SKM-1 treated with dmso at 0.1 percent for 144 hours (cell line): ENCODE data around the gene GPM6B.

Experiments
- DNase-seq: peaks from one replicate; lab custom pipeline; 2025; ENCODE audit not compliant: unreplicated experiment; lab: John Stamatoyannopoulos, UW

The GPM6B gene

GRCh38 chrX:13770013-13770535 lies 46.8 kb downstream of the GPM6B start:
- DNase-seq = no peak

- no peak for DNase-seq
Measured at GRCh38 chrX:13768939-13769338, 48.0 kb downstream of the GPM6B start.

DNA sequence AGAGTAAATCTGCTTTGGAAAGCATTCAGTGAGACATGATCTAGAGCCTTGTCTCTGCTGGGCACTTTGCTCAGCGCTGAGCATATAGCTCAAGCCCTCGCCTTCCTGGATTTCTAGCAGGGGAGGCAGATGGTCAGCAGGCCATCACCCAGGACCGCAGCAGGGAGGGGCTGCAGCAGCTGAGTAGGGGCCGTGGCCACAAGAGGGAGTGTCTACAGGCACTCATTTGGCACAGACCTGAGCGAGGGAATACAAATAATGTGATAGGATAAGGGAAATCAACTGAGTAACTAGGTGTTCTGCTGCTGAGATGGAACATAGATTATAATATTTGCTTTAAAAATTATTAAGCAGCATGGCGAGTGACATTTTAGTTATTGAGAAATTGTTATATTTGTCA lies 52.1 kb downstream of the GPM6B start:
- no peak for DNase-seq

- peak; percentile 44 for DNase-seq
Measured at GRCh38 chrX:13764281-13764680, 52.6 kb downstream of the GPM6B start.

GRCh38 chrX:13763489-13763888 lies 53.4 kb downstream of the GPM6B start:
- DNase-seq = no peak

- peak; percentile 15 for DNase-seq
Measured at GRCh38 chrX:13761606-13762414, 55.1 kb downstream of the GPM6B start.

DNA sequence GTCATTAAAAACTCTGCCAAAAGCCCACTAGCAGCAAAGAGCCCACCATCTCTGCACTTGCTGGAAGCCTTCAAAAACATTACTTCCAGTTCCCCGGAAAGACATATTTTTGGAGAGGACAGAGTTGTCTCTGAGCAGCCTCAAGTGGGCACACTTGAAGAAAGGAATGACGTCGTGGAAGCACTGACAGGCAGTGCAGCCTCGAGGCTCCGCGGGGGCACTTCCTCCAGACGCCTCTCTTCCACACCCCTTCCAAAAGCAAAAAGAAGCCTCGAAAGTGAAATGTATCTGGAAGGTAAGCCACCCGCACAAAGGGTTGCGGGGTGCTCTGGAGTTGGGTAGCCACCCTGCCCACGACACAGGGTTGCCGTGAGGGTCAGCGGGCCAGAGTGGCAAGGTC lies 56.5 kb downstream of the GPM6B start:
- no peak for DNase-seq

DNA sequence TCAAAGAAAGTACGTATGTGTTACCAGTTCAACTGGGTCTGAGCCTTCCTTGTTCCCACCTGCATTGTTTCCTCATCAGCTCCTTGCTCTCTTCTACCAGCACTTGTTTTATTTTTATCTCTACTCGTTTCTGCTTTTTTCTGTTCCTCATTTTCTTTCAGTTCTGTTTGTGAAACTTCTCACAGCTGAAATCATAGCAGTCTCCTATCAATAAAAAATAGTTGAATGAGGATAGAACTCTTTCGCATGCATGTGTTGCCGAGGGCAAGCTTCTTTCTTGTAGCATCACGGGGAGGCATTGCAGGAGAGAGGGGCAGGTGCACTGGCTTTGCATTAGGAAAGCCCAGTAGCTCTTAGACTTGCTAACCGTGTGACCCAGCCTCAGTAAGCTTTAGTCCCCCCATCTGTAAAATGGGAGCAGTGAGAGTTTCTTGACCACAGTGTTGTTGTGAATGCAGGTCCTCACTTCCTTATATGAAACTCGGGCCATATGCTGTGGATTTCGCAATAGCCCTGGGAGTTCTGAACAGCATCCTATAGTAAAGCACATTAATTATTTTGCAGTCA lies 57.7 kb downstream of the GPM6B start:
- DNase-seq = peak; percentile 69

GRCh38 chrX:13756381-13756780 lies 60.5 kb downstream of the GPM6B start:
- DNase-seq = no peak

DNA sequence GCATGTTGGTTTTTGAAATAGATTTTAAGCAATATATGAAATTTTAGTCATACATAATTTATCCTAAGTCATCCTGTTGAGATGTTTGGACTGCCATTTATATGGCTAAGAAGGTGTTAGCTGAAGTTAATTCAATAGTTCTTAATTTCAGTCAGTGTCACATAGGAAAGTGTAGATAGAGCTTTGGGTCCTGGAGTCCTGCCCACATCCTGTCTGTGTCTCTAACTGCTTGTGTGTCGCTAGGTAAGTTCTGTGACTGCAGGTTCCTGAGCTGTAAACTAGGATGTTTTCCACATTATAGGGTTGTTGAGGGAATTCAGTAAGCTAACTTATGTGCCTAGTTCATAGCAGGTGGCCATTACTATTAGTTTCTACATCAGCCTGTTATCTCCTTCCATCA lies 61.6 kb downstream of the GPM6B start:
- DNase-seq = no peak

GRCh38 chrX:13754765-13755164 lies 62.1 kb downstream of the GPM6B start:
- DNase-seq = peak; percentile 59

DNA sequence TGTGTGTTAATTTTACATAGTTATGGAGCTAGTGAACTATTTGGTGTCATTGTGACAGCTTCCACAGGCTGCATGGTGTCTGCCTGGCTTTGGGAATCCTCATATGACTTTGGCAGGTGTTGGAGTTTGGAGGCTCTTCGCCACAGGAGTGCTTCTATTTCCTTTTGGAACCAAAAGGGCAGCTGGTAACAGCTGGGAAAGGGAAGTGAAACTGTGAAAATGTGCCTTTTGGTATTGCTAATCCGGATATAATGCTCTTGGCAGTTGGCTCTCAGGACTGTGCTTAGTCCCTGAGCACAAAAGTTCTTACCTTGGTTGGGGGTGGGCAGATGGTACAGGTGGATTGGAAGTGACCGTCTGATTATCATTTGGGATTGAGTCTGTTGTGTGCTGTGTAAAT lies 64.2 kb downstream of the GPM6B start:
- peak; percentile 15 for DNase-seq

DNA sequence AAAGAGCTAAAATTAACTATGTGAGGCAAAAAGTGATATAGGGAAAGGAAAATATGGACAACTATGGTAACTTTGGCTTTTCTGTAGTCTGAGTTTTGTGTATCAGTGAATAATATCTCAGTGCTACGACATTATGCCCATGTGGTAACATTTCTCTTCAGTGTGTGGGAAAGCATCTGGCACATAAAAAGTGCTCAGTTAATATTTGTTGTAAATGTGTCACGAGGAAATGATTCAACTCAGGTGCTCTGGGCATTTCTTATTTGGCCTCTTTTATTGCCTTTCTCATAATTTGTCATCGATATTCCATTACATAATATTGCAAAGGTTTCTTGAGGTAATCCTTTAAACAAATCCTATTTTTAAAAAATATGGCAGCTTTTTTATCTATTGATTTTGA lies 64.8 kb downstream of the GPM6B start:
- DNase-seq = no peak

GRCh38 chrX:13750812-13751211 lies 66.1 kb downstream of the GPM6B start:
- no peak for DNase-seq

GRCh38 chrX:13750204-13750603 lies 66.7 kb downstream of the GPM6B start:
- DNase-seq = no peak

DNA sequence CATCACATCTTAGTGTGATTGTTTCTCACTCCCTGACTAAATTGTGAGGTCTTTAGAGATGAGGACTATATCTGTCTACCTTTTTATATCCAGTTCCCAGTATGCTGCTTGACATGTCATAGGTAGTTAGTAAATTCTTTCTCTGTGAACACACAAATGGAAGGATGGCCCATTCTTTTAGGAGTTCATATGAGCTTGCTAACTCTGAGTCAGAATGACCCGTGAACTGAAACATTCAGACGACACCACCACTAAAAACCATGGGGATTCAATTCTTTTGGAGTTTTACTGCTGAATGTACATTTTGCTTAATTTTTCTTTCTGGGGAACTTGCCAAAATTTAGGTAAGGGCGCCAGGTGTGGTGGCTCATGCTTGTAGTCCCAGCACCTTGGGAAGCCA lies 68.4 kb downstream of the GPM6B start:
- DNase-seq = no peak

- no peak for DNase-seq
Measured at GRCh38 chrX:13747836-13748235, 69.1 kb downstream of the GPM6B start.

DNA sequence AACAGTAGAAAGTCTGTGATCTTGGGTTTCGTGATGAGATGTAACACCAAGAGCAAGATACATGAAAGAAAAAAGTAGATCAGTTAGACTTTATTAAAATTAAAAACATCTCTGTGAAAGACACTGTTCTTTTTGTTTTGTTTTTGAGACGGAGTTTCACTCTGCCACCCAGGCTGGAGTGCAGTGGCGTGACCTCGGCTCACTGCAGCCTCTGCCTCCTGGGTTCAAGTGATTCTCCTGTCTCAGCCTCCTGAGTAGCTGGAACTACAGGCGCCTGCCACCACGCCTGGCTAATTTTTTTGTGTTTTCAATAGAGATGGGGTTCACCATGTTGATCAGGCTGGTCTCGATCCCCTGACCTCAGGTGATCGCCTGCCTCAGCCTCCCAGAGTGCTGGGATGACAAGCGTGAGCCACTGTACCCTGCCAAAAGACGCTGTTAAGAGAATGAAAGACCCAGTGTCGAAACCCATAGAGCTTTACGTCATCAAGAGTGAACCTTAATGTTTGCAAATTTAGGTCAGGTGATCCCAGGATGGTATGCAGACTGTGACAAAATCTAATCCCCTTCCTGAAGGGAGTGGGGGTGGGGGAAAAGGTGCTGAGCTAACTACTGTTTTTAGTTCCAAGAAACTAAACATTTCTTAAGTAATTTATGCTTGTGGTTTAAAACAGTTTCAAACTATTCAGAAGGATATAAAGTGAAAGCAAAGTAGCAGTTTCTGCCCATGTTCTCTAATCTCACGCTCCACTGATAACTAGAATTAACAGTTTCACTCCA lies 74.3 kb downstream of the GPM6B start:
- DNase-seq = no peak

DNA sequence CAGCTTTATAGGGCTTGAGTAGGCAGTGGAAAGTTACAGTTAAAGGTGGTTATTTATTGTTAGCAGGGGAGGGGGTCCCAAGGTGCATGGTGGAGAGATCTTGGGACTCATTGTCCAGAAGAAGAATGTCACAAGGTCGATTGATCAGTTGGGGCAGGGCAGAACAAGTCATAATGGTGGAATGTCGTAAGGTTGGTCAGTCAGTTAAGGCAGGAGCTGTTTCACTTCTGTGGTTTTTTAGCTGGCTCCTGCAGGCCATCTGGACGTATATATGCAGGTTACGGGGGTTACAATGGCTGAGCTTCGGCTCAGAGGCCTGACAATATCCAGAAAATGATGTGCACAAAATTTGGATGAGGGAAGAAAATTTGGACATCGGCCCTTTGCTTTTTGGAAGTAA lies 75.2 kb downstream of the GPM6B start:
- DNase-seq = no peak

DNA sequence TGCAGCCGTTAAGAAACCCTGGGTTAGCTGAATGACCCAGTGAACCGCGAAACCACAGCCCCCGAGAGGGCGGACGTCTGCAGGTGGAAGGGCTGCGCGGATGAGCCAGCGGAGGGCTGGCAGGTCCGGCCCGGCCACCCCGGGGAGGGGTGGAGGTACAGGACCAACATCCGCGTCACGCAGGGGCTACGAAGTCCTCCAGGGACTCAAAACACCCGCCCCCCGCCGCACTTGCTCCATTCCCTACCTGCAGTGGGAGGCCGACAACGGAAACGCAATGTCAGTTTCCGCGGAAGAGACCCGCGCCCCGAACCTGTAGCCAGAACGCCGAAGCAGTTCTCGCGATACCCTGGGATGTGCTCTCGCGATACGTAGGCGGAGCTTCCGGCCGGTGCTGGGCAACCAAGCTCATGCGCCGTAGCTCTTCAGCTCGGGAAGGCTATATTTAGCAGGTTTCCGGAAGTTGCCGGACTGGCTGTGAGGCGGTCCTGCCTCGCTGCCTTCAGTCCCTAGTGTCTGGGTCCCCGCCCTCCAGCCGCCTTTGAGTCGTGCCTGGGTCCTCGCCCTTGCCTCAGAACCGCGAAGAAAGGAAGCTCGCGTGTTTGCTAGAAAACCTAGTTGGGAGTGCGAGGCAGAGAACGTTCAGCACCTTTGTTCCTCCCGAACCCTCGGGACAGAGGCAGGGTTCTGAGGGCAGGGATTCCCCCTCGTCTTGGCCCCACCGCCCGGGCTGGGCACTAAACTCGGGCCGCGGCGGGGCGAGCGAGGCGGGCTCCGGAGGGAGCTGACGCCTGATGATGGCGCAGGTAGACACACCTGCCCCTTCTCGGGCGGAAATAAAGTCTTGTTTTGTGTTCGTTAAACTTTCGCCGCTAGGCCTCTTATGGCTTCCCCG lies 82.4 kb downstream of the GPM6B start, which contains the start of the genes OFD1 and TRAPPC2:
Gene OFD1 (plus strand): TSS at position 471 of the 895 bp plus-strand sequence. CDS start 324 bp downstream, at position 795.
Gene TRAPPC2 (minus strand): TSS at position 343 of the 895 bp plus-strand sequence. CDS start 14,657 bp downstream, outside the sequence.
- DNase-seq = peak; percentile 84
